ENCODE results near the gene SLC38A1.

The SLC38A1 gene

DNA sequence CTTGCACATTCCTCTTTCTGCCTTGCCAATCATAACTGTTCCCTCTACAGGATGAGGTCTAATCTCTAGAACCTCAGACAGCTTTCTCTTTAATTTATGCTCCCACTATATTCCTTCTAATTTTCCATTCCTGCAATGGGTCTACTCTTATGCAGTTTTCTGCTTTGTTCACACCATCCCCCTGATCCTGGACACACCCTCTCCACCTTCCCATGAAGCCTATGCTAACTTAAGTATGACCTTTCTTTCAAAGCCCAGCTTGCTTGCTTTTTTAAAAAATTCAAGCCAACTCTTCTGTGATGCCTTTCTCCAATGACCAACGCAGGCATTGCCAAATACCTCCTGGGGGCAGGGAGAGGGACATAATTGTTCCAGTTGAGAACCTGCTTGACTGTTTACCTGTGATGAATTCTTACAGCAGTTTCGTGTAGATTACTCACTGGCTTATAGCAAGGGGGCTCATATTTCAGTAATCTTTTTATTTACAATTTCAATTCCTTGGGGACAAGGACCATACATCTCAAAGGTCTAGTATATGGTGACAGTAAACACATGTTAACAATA lies 7.8 kb downstream of the SLC38A1 start:
- ATAC-seq, result no peak
- TF ChIP-seq, protein P1, sequence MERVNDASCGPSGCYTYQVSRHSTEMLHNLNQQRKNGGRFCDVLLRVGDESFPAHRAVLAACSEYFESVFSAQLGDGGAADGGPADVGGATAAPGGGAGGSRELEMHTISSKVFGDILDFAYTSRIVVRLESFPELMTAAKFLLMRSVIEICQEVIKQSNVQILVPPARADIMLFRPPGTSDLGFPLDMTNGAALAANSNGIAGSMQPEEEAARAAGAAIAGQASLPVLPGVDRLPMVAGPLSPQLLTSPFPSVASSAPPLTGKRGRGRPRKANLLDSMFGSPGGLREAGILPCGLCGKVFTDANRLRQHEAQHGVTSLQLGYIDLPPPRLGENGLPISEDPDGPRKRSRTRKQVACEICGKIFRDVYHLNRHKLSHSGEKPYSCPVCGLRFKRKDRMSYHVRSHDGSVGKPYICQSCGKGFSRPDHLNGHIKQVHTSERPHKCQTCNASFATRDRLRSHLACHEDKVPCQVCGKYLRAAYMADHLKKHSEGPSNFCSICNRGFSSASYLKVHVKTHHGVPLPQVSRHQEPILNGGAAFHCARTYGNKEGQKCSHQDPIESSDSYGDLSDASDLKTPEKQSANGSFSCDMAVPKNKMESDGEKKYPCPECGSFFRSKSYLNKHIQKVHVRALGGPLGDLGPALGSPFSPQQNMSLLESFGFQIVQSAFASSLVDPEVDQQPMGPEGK (CRISPR knock-in tag; IDR thresholded peaks at IDR 0.05; ENCODE audit: borderline replicate concordance), result no peak
- TF ChIP-seq CSDC2 (CRISPR knock-in tag; IDR thresholded peaks at IDR 0.05) (no peak), ZNF565 (CRISPR knock-in tag; conservative IDR thresholded peaks at IDR 0.05; ENCODE audit: low read depth) (no peak), PPARA (CRISPR knock-in tag; IDR thresholded peaks at IDR 0.05; ENCODE audit: borderline replicate concordance) (no peak), ZC3H10 (CRISPR knock-in tag; IDR thresholded peaks at IDR 0.05) (no peak), ARNTL (CRISPR knock-in tag; IDR thresholded peaks at IDR 0.05; ENCODE audit: borderline replicate concordance, low read depth) (no peak), BACH2 (CRISPR knock-in tag; IDR thresholded peaks at IDR 0.05; ENCODE audit: borderline replicate concordance) (no peak), ZFP3 (CRISPR knock-in tag; IDR thresholded peaks at IDR 0.05) (no peak), TCF4 (CRISPR knock-in tag; IDR thresholded peaks at IDR 0.05; ENCODE audit: borderline replicate concordance) (no peak), SNAI2 (CRISPR knock-in tag; IDR thresholded peaks at IDR 0.05) (no peak)
- TF ChIP-seq, protein P2, sequence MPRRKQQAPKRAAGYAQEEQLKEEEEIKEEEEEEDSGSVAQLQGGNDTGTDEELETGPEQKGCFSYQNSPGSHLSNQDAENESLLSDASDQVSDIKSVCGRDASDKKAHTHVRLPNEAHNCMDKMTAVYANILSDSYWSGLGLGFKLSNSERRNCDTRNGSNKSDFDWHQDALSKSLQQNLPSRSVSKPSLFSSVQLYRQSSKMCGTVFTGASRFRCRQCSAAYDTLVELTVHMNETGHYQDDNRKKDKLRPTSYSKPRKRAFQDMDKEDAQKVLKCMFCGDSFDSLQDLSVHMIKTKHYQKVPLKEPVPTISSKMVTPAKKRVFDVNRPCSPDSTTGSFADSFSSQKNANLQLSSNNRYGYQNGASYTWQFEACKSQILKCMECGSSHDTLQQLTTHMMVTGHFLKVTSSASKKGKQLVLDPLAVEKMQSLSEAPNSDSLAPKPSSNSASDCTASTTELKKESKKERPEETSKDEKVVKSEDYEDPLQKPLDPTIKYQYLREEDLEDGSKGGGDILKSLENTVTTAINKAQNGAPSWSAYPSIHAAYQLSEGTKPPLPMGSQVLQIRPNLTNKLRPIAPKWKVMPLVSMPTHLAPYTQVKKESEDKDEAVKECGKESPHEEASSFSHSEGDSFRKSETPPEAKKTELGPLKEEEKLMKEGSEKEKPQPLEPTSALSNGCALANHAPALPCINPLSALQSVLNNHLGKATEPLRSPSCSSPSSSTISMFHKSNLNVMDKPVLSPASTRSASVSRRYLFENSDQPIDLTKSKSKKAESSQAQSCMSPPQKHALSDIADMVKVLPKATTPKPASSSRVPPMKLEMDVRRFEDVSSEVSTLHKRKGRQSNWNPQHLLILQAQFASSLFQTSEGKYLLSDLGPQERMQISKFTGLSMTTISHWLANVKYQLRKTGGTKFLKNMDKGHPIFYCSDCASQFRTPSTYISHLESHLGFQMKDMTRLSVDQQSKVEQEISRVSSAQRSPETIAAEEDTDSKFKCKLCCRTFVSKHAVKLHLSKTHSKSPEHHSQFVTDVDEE (CRISPR knock-in tag; IDR thresholded peaks at IDR 0.05), result no peak

DNA sequence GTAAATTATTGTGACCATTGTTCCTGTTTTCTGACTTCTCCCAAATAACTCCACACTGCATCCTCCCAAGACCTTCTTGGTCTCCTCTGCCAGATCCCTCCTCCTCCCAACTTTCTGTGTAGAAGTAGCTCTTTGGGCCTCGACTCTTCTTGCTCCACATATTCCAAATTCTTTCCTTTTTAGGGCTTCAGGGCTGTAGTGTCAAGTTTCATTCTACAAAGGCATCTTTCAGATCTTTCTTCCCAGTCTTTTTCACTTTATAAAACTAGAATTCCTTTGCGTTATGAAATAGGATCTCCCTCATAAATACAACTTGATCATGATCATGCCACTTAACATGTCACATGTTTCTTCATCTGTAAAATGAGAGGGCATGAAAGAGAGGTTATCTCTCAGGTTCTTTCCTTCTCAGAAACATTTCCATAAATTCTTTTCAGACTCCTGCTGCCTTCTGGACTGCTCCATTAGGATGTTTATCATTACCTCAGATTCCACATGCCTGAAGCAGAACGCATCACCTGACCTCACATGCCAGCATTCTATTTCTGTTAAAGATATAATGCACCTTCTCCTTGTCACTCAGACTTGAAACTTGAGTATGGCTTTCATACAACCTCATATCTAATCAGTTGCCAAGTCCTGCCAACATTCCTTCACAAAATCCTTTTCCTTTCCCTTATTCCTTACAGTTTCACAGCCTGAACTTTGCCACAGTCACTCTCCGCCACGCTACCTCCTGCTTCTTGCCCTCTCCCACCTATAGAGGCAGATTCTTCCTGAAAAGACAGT lies 8.5 kb downstream of the SLC38A1 start:
- TF ChIP-seq RARB (CRISPR knock-in tag; IDR thresholded peaks at IDR 0.05) (0 out of 2 replicates have a peak, but pooled peaks have one; percentile 3), ZFP3 (CRISPR knock-in tag; IDR thresholded peaks at IDR 0.05) (no peak), OSR1 (CRISPR knock-in tag; IDR thresholded peaks at IDR 0.05) (no peak), ISL1 (CRISPR knock-in tag; IDR thresholded peaks at IDR 0.05) (peak; percentile 64), TOX (CRISPR knock-in tag; IDR thresholded peaks at IDR 0.05; ENCODE audit: borderline replicate concordance) (no peak)
- peak; percentile 73 for ATAC-seq

DNA sequence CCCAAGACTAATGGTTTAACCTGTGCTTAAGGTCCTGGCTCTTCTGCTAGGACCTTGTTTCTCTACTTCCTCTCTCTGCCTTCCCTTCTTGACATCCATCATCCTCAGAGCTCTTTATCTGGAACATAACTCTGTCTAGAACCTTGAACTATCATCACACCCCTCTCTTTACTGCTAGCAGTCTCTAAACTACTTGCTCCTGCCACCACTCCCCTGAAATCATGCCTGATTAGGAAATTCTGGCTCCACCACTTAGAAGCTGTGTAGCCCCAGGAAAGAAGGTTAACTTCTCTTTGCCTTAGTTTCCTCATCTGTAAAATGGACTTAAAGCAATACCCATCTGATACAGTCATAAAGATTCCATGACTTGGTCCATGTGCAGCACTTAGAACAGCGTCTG lies 9.1 kb downstream of the SLC38A1 start:
- ATAC-seq, result no peak
- TF ChIP-seq CSDC2 (CRISPR knock-in tag; IDR thresholded peaks at IDR 0.05), result no peak
- TF ChIP-seq SNAI2 (CRISPR knock-in tag; IDR thresholded peaks at IDR 0.05), result no peak
- TF ChIP-seq ZFP30 (CRISPR knock-in tag; IDR thresholded peaks at IDR 0.05), result no peak

DNA sequence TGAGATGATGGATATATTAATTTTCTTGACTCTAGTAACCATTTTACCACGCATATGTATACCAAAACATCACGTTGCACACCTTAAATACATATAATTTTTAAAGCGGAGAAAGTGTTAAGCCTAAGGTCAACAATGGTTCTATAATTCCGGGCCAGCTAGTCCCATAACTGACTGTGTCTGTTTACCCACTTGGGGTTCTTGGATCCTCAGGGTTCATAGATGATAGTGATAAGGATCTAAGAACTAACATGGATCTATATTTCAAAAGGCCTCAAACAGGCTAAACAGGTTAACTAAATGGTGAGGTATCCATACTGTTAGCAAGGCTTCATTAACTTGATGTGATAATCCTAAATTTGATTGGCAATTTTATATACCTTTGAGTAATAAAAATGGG lies 9.8 kb downstream of the SLC38A1 start:
- no peak for ATAC-seq
- TF ChIP-seq TCF4 (CRISPR knock-in tag; IDR thresholded peaks at IDR 0.05; ENCODE audit: borderline replicate concordance), result no peak
- no peak for TF ChIP-seq GLIS3 (CRISPR knock-in tag; IDR thresholded peaks at IDR 0.05)
- no peak for TF ChIP-seq ISL1 (CRISPR knock-in tag; IDR thresholded peaks at IDR 0.05)
- TF ChIP-seq, protein P3, sequence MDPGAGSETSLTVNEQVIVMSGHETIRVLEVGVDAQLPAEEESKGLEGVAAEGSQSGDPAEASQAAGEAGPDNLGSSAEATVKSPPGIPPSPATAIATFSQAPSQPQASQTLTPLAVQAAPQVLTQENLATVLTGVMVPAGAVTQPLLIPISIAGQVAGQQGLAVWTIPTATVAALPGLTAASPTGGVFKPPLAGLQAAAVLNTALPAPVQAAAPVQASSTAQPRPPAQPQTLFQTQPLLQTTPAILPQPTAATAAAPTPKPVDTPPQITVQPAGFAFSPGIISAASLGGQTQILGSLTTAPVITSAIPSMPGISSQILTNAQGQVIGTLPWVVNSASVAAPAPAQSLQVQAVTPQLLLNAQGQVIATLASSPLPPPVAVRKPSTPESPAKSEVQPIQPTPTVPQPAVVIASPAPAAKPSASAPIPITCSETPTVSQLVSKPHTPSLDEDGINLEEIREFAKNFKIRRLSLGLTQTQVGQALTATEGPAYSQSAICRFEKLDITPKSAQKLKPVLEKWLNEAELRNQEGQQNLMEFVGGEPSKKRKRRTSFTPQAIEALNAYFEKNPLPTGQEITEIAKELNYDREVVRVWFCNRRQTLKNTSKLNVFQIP (CRISPR knock-in tag; IDR thresholded peaks at IDR 0.05; ENCODE audit: borderline replicate concordance, low read depth), result no peak
- TF ChIP-seq OSR1 (CRISPR knock-in tag; IDR thresholded peaks at IDR 0.05), result no peak
- TF ChIP-seq ZNF8 (CRISPR knock-in tag; IDR thresholded peaks at IDR 0.05), result no peak
- no peak for TF ChIP-seq ZNF70 (CRISPR knock-in tag; IDR thresholded peaks at IDR 0.05)
- TF ChIP-seq ZFP30 (CRISPR knock-in tag; IDR thresholded peaks at IDR 0.05), result no peak
- no peak for TF ChIP-seq SNAI2 (CRISPR knock-in tag; IDR thresholded peaks at IDR 0.05)
- TF ChIP-seq ESRRG (CRISPR knock-in tag; IDR thresholded peaks at IDR 0.05), result no peak
- TF ChIP-seq, protein P4, sequence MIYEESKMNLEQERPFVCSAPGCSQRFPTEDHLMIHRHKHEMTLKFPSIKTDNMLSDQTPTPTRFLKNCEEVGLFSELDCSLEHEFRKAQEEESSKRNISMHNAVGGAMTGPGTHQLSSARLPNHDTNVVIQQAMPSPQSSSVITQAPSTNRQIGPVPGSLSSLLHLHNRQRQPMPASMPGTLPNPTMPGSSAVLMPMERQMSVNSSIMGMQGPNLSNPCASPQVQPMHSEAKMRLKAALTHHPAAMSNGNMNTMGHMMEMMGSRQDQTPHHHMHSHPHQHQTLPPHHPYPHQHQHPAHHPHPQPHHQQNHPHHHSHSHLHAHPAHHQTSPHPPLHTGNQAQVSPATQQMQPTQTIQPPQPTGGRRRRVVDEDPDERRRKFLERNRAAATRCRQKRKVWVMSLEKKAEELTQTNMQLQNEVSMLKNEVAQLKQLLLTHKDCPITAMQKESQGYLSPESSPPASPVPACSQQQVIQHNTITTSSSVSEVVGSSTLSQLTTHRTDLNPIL (CRISPR knock-in tag; IDR thresholded peaks at IDR 0.05; ENCODE audit: low read depth), result no peak
- no peak for TF ChIP-seq ZNF565 (CRISPR knock-in tag; conservative IDR thresholded peaks at IDR 0.05; ENCODE audit: low read depth)
- no peak for TF ChIP-seq PPARA (CRISPR knock-in tag; IDR thresholded peaks at IDR 0.05; ENCODE audit: borderline replicate concordance)
- TF ChIP-seq RARB (CRISPR knock-in tag; IDR thresholded peaks at IDR 0.05), result no peak
- TF ChIP-seq, protein P5, sequence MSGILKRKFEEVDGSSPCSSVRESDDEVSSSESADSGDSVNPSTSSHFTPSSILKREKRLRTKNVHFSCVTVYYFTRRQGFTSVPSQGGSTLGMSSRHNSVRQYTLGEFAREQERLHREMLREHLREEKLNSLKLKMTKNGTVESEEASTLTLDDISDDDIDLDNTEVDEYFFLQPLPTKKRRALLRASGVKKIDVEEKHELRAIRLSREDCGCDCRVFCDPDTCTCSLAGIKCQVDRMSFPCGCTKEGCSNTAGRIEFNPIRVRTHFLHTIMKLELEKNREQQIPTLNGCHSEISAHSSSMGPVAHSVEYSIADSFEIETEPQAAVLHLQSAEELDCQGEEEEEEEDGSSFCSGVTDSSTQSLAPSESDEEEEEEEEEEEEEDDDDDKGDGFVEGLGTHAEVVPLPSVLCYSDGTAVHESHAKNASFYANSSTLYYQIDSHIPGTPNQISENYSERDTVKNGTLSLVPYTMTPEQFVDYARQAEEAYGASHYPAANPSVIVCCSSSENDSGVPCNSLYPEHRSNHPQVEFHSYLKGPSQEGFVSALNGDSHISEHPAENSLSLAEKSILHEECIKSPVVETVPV (CRISPR knock-in tag; IDR thresholded peaks at IDR 0.05), result no peak
